H7 (cell line): ENCODE results near the gene TMPRSS9. TPM values are rescaled to one million over a fixed set of nuclear protein-coding genes. Genes with fewer than 3 reads are reported as not detected.
"Not testable (repeated sequence)": the region's sequence is repeated elsewhere in the genome, so short reads cannot be mapped to it uniquely, and the experiment has no call there.

Experiments used
- DNase-seq: peaks from one replicate; pipeline ENCODE4 v3.0.0; 2012
- H3K27me3 ChIP-seq: 2 replicates; pipeline ENCODE4 v1.6.0; 2011; ENCODE audit warnings: mild to moderate bottlenecking, low read length; ENCODE audit not compliant: control insufficient read depth, insufficient read depth
- H3K36me3 ChIP-seq: replicated peaks from 2 replicates; pipeline ENCODE4 v1.5.1; 2011; ENCODE audit warnings: low read length; ENCODE audit not compliant: control insufficient read depth, insufficient read depth
- H3K4me3 ChIP-seq: 2 replicates; pipeline ENCODE4 v1.5.1; 2011; ENCODE audit warnings: low read depth, mild to moderate bottlenecking, control low read depth, low read length, moderate library complexity; ENCODE audit not compliant: insufficient read depth
- total RNA-seq: library from RNA; depleted of rRNA; stranded (reverse); fragments of >200 nt; shearing (Covaris generic); gene quantifications from 2 replicates; pipeline ENCODE4 v1.2.3, GENCODE V29; 2014

The TMPRSS9 gene
- total RNA-seq, 1 experiment from 2014 or later = not detected

- H3K36me3 ChIP-seq = no peaks in the 10 kb centered on the region
- no peaks in the 10 kb centered on the region for H3K27me3 ChIP-seq
- no peak overlapping the region for H3K4me3 ChIP-seq
- DNase-seq = peak; percentile 44
Observed at GRCh38 chr19:2416321-2417097, 56.4 kb downstream of the TMPRSS9 start.

- H3K27me3 ChIP-seq, H3K4me3 ChIP-seq, H3K36me3 ChIP-seq: not testable (repeated sequence)
- peak; percentile 21 for DNase-seq
Observed at GRCh38 chr19:2417436-2417835, 57.4 kb downstream of the TMPRSS9 start.

- H3K27me3 ChIP-seq = no peaks in the 10 kb centered on the region
- DNase-seq = no peak
- no peak overlapping the region for H3K4me3 ChIP-seq
- H3K36me3 ChIP-seq = no peaks in the 10 kb centered on the region
Observed at GRCh38 chr19:2417881-2418406, 57.9 kb downstream of the TMPRSS9 start.

- DNase-seq = no peak
- no peaks in the 10 kb centered on the region for H3K36me3 ChIP-seq
- H3K27me3 ChIP-seq = no peaks in the 10 kb centered on the region
- H3K4me3 ChIP-seq = no peak overlapping the region
Observed at GRCh38 chr19:2419754-2420153, 59.7 kb downstream of the TMPRSS9 start.

- H3K27me3 ChIP-seq = no peaks in the 10 kb centered on the region
- no peak overlapping the region for H3K4me3 ChIP-seq
- no peaks in the 10 kb centered on the region for H3K36me3 ChIP-seq
- no peak for DNase-seq
Observed at GRCh38 chr19:2420490-2420889, 60.4 kb downstream of the TMPRSS9 start.

- H3K27me3 ChIP-seq = no peaks in the 10 kb centered on the region
- H3K4me3 ChIP-seq = no peak overlapping the region
- peak; percentile 52 for DNase-seq
- no peaks in the 10 kb centered on the region; the same call in 1 of the 2 replicates for H3K36me3 ChIP-seq
Observed at GRCh38 chr19:2421581-2422306, 61.7 kb downstream of the TMPRSS9 start.

GRCh38 chr19:2423071-2423914 lies 63.2 kb downstream of the TMPRSS9 start:
- Histone ChIP-seq H3K4me3 (no peak overlapping the region), H3K27me3 (no peaks in the 10 kb centered on the region), H3K36me3 (no peaks in the 10 kb centered on the region; the same call in 1 of the 2 replicates)
- DNase-seq = peak; percentile 59

- peak overlapping the region; percentile 51; the same call in 1 of the 2 replicates for H3K4me3 ChIP-seq
- no peaks in the 10 kb centered on the region for H3K27me3 ChIP-seq
- DNase-seq = peak; percentile 73
- H3K36me3 ChIP-seq = no peaks in the 10 kb centered on the region; the same call in 1 of the 2 replicates
Observed at GRCh38 chr19:2423915-2424685, 64.0 kb downstream of the TMPRSS9 start.

- Histone ChIP-seq H3K27me3 (no peaks in the 10 kb centered on the region), H3K4me3 (peak overlapping the region; percentile 51), H3K36me3 (peaks cover under 1% of the 10 kb centered on the region; the same call in 1 of the 2 replicates)
- DNase-seq = peak; percentile 93
Observed at GRCh38 chr19:2424686-2425621, 64.9 kb downstream of the TMPRSS9 start.

- no peaks in the 10 kb centered on the region for H3K27me3 ChIP-seq
- H3K36me3 ChIP-seq = peaks cover 2% of the 10 kb centered on the region
- peak overlapping the region; percentile 95 for H3K4me3 ChIP-seq
- peak; percentile 52 for DNase-seq
Observed at GRCh38 chr19:2425622-2426581, 65.8 kb downstream of the TMPRSS9 start.

- peaks cover 8% of the 10 kb centered on the region for H3K36me3 ChIP-seq
- peak overlapping the region; percentile 95 for H3K4me3 ChIP-seq
- DNase-seq = peak; percentile 95
- H3K27me3 ChIP-seq = no peaks in the 10 kb centered on the region
Observed at GRCh38 chr19:2426611-2427428, 66.8 kb downstream of the TMPRSS9 start.
